H9 (cell line): ENCODE data around the gene TMEM178B. TPM values are rescaled to one million over a fixed set of nuclear protein-coding genes. Genes with fewer than 3 reads are reported as not detected.

Experiments used
- DNase-seq: peaks from one replicate; pipeline ENCODE4 v3.0.0-alpha.2; 2017
- H2AFZ ChIP-seq: one replicate; pipeline ENCODE4 v1.6.1; 2013; ENCODE audit warnings: mild to moderate bottlenecking, low read length, control low read depth, moderate library complexity
- H2AK5ac ChIP-seq: 2 replicates; pipeline ENCODE4 v1.6.1; 2013; ENCODE audit warnings: low read length, control low read depth, mixed read lengths; ENCODE audit not compliant: insufficient read length
- H2BK120ac ChIP-seq: one replicate; pipeline ENCODE4 v1.6.1; 2013; ENCODE audit warnings: low read depth, mild to moderate bottlenecking, low read length, control low read depth, inconsistent platforms; ENCODE audit not compliant: poor library complexity, severe bottlenecking
- H2BK12ac ChIP-seq: 2 replicates; pipeline ENCODE4 v1.6.1; 2013; ENCODE audit warnings: low read length, control low read depth, mixed read lengths, low read depth; ENCODE audit not compliant: insufficient read length
- H2BK15ac ChIP-seq: 2 replicates; pipeline ENCODE4 v1.6.1; 2013; ENCODE audit warnings: low read depth, low read length, control low read depth
- H2BK20ac ChIP-seq: one replicate; pipeline ENCODE4 v1.6.1; 2013; ENCODE audit warnings: low read depth, mild to moderate bottlenecking, low read length, control low read depth, inconsistent platforms; ENCODE audit not compliant: poor library complexity, severe bottlenecking
- H2BK5ac ChIP-seq: 2 replicates; pipeline ENCODE4 v1.6.1; 2013; ENCODE audit warnings: low read length, control low read depth, mixed read lengths; ENCODE audit not compliant: insufficient read length
- H3K14ac ChIP-seq: 2 replicates; pipeline ENCODE4 v1.6.1; 2013; ENCODE audit warnings: low read length, control low read depth; ENCODE audit not compliant: insufficient read depth
- H3K18ac ChIP-seq: 2 replicates; pipeline ENCODE4 v1.6.1; 2013; ENCODE audit warnings: low read depth, mild to moderate bottlenecking, mixed read lengths, low read length, control low read depth; ENCODE audit not compliant: insufficient read length
- H3K23ac ChIP-seq: 2 replicates; pipeline ENCODE4 v1.6.1; 2013; ENCODE audit warnings: low read length, control low read depth, mixed read lengths, low read depth; ENCODE audit not compliant: insufficient read length
- H3K23me2 ChIP-seq: 2 replicates; pipeline ENCODE4 v1.6.1; 2013; ENCODE audit warnings: low read depth, mild to moderate bottlenecking, mixed read lengths, low read length, control low read depth; ENCODE audit not compliant: insufficient read length, poor library complexity, severe bottlenecking
- H3K27ac ChIP-seq: 2 replicates; pipeline ENCODE4 v1.5.1; 2013; ENCODE audit warnings: low read length, control low read depth, mixed read lengths, low read depth; ENCODE audit not compliant: insufficient read length
- H3K27me3 ChIP-seq: 2 replicates; pipeline ENCODE4 v1.6.1; 2013; ENCODE audit warnings: low read length, control low read depth, inconsistent platforms; ENCODE audit not compliant: insufficient read depth
- H3K4ac ChIP-seq: 2 replicates; pipeline ENCODE4 v1.6.1; 2013; ENCODE audit warnings: low read depth, mild to moderate bottlenecking, control low read depth, inconsistent platforms, low read length, moderate library complexity
- H3K4me1 ChIP-seq: 2 replicates; pipeline ENCODE4 v1.6.1; 2013; ENCODE audit warnings: low read length, control low read depth, inconsistent platforms; ENCODE audit not compliant: insufficient read depth
- H3K4me2 ChIP-seq: 2 replicates; pipeline ENCODE4 v1.6.1; 2013; ENCODE audit warnings: low read length, control low read depth, mixed read lengths; ENCODE audit not compliant: insufficient read length, insufficient read depth
- H3K56ac ChIP-seq: 2 replicates; pipeline ENCODE4 v1.6.1; 2013; ENCODE audit warnings: low read depth, mild to moderate bottlenecking, mixed read lengths, low read length, control low read depth; ENCODE audit not compliant: insufficient read length
- H3K79me1 ChIP-seq: 2 replicates; pipeline ENCODE4 v1.6.1; 2013; ENCODE audit warnings: low read depth, mild to moderate bottlenecking, moderate library complexity, low read length, control low read depth, inconsistent platforms; ENCODE audit not compliant: insufficient read depth, poor library complexity, severe bottlenecking
- H3K79me2 ChIP-seq: 2 replicates; pipeline ENCODE4 v1.6.1; 2013; ENCODE audit warnings: low read length, control low read depth, inconsistent platforms; ENCODE audit not compliant: insufficient read depth
- H3K9ac ChIP-seq: 2 replicates; pipeline ENCODE4 v1.6.1; 2013; ENCODE audit warnings: low read length, control low read depth, mixed read lengths; ENCODE audit not compliant: insufficient read length; ENCODE audit errors: extremely low read depth
- H3K9me3 ChIP-seq: one replicate; pipeline ENCODE4 v1.6.1; 2013; ENCODE audit warnings: low read depth, low read length, inconsistent platforms; ENCODE audit not compliant: control insufficient read depth
- H3T11ph ChIP-seq: one replicate; pipeline ENCODE4 v1.6.1; 2013; ENCODE audit warnings: mild to moderate bottlenecking, low read length, control low read depth, inconsistent platforms
- H4K20me1 ChIP-seq: one replicate; pipeline ENCODE4 v1.6.1; 2013; ENCODE audit not compliant: control insufficient read depth, insufficient read length, insufficient read depth
- H4K5ac ChIP-seq: 2 replicates; pipeline ENCODE4 v1.6.1; 2013; ENCODE audit warnings: low read depth, mild to moderate bottlenecking, mixed read lengths, low read length, control low read depth; ENCODE audit not compliant: insufficient read length
- H4K8ac ChIP-seq: replicated peaks from 2 replicates; pipeline ENCODE4 v1.6.1; 2013; ENCODE audit warnings: low read length, control low read depth, mixed read lengths, low read depth; ENCODE audit not compliant: insufficient read length
- H4K91ac ChIP-seq: 2 replicates; pipeline ENCODE4 v1.6.1; 2013; ENCODE audit warnings: low read depth, mild to moderate bottlenecking, moderate library complexity, mixed read lengths, low read length, control low read depth; ENCODE audit not compliant: insufficient read length
- H3K27ac Mint-ChIP-seq, 3 experiments: 2 replicates in 2 of 3; 3 replicates in 1 of 3; pipeline ENCODE4 v1.8.0; 2020 to 2021; ENCODE audit warnings: mixed read lengths in 3 of 3, mild to moderate bottlenecking in 1 of 3, moderate library complexity in 1 of 3
- H3K27me3 Mint-ChIP-seq: 2 replicates; pipeline ENCODE4 v1.8.0; 2021; ENCODE audit warnings: low read depth, mild to moderate bottlenecking, moderate library complexity, mixed read lengths
- H3K36me3 Mint-ChIP-seq, 3 experiments: 2 replicates in 2 of 3; 3 replicates in 1 of 3; pipeline ENCODE4 v1.8.0; 2020 to 2021; ENCODE audit warnings: low read depth in 3 of 3, mixed read lengths in 3 of 3; ENCODE audit not compliant: insufficient read depth in 1 of 3
- H3K4me1 Mint-ChIP-seq, 2 experiments: 2 replicates each; pipeline ENCODE4 v1.8.0; 2020; ENCODE audit warnings: mixed read lengths in 2 of 2
- H3K4me3 Mint-ChIP-seq, 2 experiments: 2 replicates in 1 of 2; 3 replicates in 1 of 2; pipeline ENCODE4 v1.8.0; 2020 to 2021; ENCODE audit warnings: mild to moderate bottlenecking in 2 of 2, mixed read lengths in 2 of 2, moderate library complexity in 1 of 2
- H3K9me3 Mint-ChIP-seq, 2 experiments: 2 replicates in 1 of 2; 3 replicates in 1 of 2; pipeline ENCODE4 v1.8.0; 2020; ENCODE audit warnings: mild to moderate bottlenecking in 2 of 2, mixed read lengths in 2 of 2, moderate library complexity in 1 of 2
- CTCF ChIP-seq: fragments of 200-600 bp; sonication (generic); conservative IDR thresholded peaks from 3 replicates; pipeline ENCODE4 v1.8.0; 2021; ENCODE audit warnings: antibody characterized with exemption, mild to moderate bottlenecking
- WGBS: extraction: QIAGEN DNeasy Blood & Tissue Kit; methylation state at CpG from one replicate; pipeline ENCODE4 v1.1.7; 2013; ENCODE audit warnings: missing lambda C conversion rate, low lambda C conversion rate, mixed read lengths; ENCODE audit not compliant: insufficient read length; ENCODE audit errors: extremely low coverage; 5-methylcytosine and 5-hydroxymethylcytosine counted together
- total RNA-seq: library from RNA; stranded (reverse); gene quantifications from 2 replicates; pipeline ENCODE4 v1.2.1, GENCODE V29; 2021

The TMEM178B gene
- total RNA-seq, 1 experiment from 2014 or later = 11.3 TPM

DNA sequence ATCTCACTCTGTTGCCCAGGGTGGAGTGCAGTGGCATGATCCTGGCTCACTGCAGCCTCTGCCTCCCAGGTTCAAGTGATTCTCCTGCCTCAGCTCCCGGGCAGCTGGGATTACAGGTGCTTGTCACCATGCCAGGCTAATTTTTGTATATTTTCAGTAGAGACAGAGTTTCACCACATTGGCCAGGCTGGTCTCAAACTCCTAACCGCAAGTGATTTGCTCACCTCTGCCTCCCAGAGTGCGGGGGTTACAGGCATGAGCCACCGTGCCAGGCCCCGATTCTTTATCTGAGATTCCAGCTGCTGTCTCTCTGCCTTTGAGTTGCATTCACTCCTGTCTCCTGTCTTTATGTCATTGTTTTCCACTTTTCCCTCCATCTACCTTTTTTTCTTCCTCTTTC, 168.7 kb downstream of the TMEM178B start:
- peaks cover 4% of the 10 kb centered on the region; the same call in 1 of the 2 replicates for H3K4me1 ChIP-seq
- H3K36me3 Mint-ChIP-seq = no peaks in the 10 kb centered on the region

More for the DNA sequence above, 168.7 kb downstream of the TMEM178B start:
- Histone ChIP-seq H3K9me3 (no peaks in the 10 kb centered on the region), H3K14ac (no peak overlapping the region), H2BK5ac (no peak overlapping the region), H4K5ac (no peak overlapping the region), H3K23me2 (no peaks in the 10 kb centered on the region), H2BK15ac (no peak overlapping the region), H3K4ac (no peak overlapping the region), H4K91ac (no peak overlapping the region), H3K27me3 (no peaks in the 10 kb centered on the region), H2BK12ac (no peak overlapping the region), H3K23ac (no peak overlapping the region), H3K9ac (no peak overlapping the region), H3K79me1 (no peaks in the 10 kb centered on the region), H3K79me2 (no peaks in the 10 kb centered on the region), H3K4me2 (no peak overlapping the region), H2BK20ac (no peak overlapping the region), H3K56ac (no peak overlapping the region), H4K8ac (no peak overlapping the region), H2BK120ac (no peak overlapping the region), H3T11ph (no peak overlapping the region), H2AFZ (no peak overlapping the region), H2AK5ac (no peak overlapping the region), H3K27ac (no peak overlapping the region), H4K20me1 (no peaks in the 10 kb centered on the region), H3K18ac (no peak overlapping the region)
- H3K27ac Mint-ChIP-seq = peak overlapping the region; percentile 4 to 50 (median 29); a peak in 4 of 7 replicates
- no peak for DNase-seq
- no peak for TF ChIP-seq CTCF
- H3K9me3 Mint-ChIP-seq = no peaks in the 10 kb centered on the region; a peak in 1 of 5 replicates
- WGBS = no CpG with 5 or more reads among the region's 5 CpGs
- H3K4me1 Mint-ChIP-seq = peaks cover 23 to 24% of the 10 kb centered on the region in 2 experiments
- peaks cover 3% of the 10 kb centered on the region for H3K27me3 Mint-ChIP-seq
- no peak overlapping the region for H3K4me3 Mint-ChIP-seq
